K562 (cell line): Measurements from ENCODE around the gene ZBTB49. TPM values are rescaled to one million over a fixed set of nuclear protein-coding genes. Genes with fewer than 3 reads are reported as not detected.

Source experiments
- DMBX1 ChIP-seq: fragments of 250-450 bp; sonication (Bioruptor Pico); IDR thresholded peaks from 2 replicates; pipeline ENCODE4 v1.8.0; 2022; ENCODE audit warnings: inconsistent platforms, mild to moderate bottlenecking, moderate library complexity, borderline replicate concordance
- LEF1 ChIP-seq: fragments of 450-650 bp; IDR thresholded peaks from 2 replicates; pipeline ENCODE4 v1.6.1; 2016; ENCODE audit warnings: mild to moderate bottlenecking
- MCM2 ChIP-seq: fragments of 450-650 bp; IDR thresholded peaks from 2 replicates; pipeline ENCODE4 v1.6.1; 2017; ENCODE audit warnings: low read depth, mild to moderate bottlenecking
- MTA2 ChIP-seq: fragments of 450-650 bp; IDR thresholded peaks from 2 replicates; pipeline ENCODE4 v1.6.1; 2016; ENCODE audit warnings: low read depth
- PHB2 ChIP-seq: fragments of 450-650 bp; IDR thresholded peaks from 2 replicates; pipeline ENCODE4 v1.6.1; 2017; ENCODE audit warnings: low read depth
- POLR2AphosphoS5 ChIP-seq: IDR thresholded peaks from 2 replicates; pipeline ENCODE4 v1.6.1; 2011; ENCODE audit warnings: mild to moderate bottlenecking, low read depth, low read length, moderate library complexity; ENCODE audit not compliant: control insufficient read depth, insufficient read depth
- POLR3G ChIP-seq: IDR thresholded peaks from 2 replicates; pipeline ENCODE4 v1.6.1; 2011; ENCODE audit not compliant: insufficient read length, insufficient replicate concordance; ENCODE audit errors: extremely low read depth
- TCF3 ChIP-seq: sonication (generic); formaldehyde crosslinking; IDR thresholded peaks from 2 replicates; pipeline ENCODE4 v1.4.0; 2020; ENCODE audit warnings: mild to moderate bottlenecking, missing genetic modification reagents
- VEZF1 ChIP-seq: fragments of 200-800 bp; sonication (Bioruptor generic); IDR thresholded peaks from 2 replicates; pipeline ENCODE4 v1.6.1; 2017; ENCODE audit warnings: missing genetic modification characterization, missing compliant biosample characterization
- ZNF311 ChIP-seq: fragments of 250-450 bp; sonication (Bioruptor Pico); IDR thresholded peaks from 2 replicates; pipeline ENCODE4 v1.4.0; 2020; ENCODE audit warnings: mild to moderate bottlenecking, moderate library complexity
- ZNF395 ChIP-seq: fragments of 200-800 bp; sonication (Bioruptor generic); IDR thresholded peaks from 2 replicates; pipeline ENCODE4 v1.6.1; 2017; ENCODE audit warnings: missing genetic modification characterization, missing compliant biosample characterization
- polyA plus RNA-seq, 8 experiments: library from polyadenylated mRNA; depleted of rRNA in 4 of 8; stranded (reverse) in 5 of 8; unstranded in 3 of 8; fragments of >200 nt; fragmentation: Nextera tagmentation in 2 of 8; fragmentation: Illumina TruSeq in 1 of 8; extraction: Ambion mirVana in 2 of 8; extraction: Trizol in 1 of 8; gene quantifications; 2 replicates each; pipeline versions ENCODE4 v1.2.1 to v1.2.3, GENCODE V29; 2011 to 2014; ENCODE audit warnings: inconsistent platforms in 1 of 8, missing spikeins in 1 of 8
- total RNA-seq, 7 experiments: library from RNA; depleted of rRNA in 6 of 7; stranded (reverse); fragments of >200 nt in 6 of 7; fragmentation: Illumina TruSeq in 2 of 7; extraction: Trizol in 2 of 7; gene quantifications; 2 replicates each; pipeline versions ENCODE4 v1.2.1 to v1.2.3, GENCODE V29; 2011 to 2021; ENCODE audit warnings: low replicate concordance in 1 of 7
- TF ChIP-seq, protein P1 (sequence below): fragments of 450-650 bp; IDR thresholded peaks from 2 replicates; pipeline ENCODE4 v1.7.1; 2018; ENCODE audit warnings: mild to moderate bottlenecking, low read depth; ENCODE audit not compliant: partially characterized antibody
- TF ChIP-seq, protein P2 (sequence below): fragments of 450-650 bp; IDR thresholded peaks from 2 replicates; pipeline ENCODE4 v1.6.1; 2016; ENCODE audit warnings: missing biosample characterization, missing genetic modification characterization
- TF ChIP-seq, protein P3 (sequence below): sonication (generic); formaldehyde crosslinking; IDR thresholded peaks from 2 replicates; pipeline ENCODE4 v1.8.1; 2023; ENCODE audit warnings: mild to moderate bottlenecking, missing genetic modification reagents
- TF ChIP-seq, protein P4 (sequence below), 3 experiments: fragments of 200-800 bp in 1 of 3; sonication (Bioruptor generic) in 1 of 3; sonication (generic) in 1 of 3; formaldehyde crosslinking in 1 of 3; IDR thresholded peaks; 2 replicates each; pipeline versions ENCODE4 v1.6.1 to v1.8.0; 2016 to 2022; ENCODE audit warnings: mild to moderate bottlenecking in 2 of 3, missing compliant biosample characterization in 2 of 3, missing genetic modification characterization in 2 of 3, missing genetic modification reagents in 1 of 3

ZBTB49 gene
- total and polyA plus RNA-seq, 9 of the 15 experiments (the other 6 are each of a cell fraction or from before 2014, with no cell fraction given): 0.49 to 8.0 (median 4.2) TPM

- TF ChIP-seq, protein P1, sequence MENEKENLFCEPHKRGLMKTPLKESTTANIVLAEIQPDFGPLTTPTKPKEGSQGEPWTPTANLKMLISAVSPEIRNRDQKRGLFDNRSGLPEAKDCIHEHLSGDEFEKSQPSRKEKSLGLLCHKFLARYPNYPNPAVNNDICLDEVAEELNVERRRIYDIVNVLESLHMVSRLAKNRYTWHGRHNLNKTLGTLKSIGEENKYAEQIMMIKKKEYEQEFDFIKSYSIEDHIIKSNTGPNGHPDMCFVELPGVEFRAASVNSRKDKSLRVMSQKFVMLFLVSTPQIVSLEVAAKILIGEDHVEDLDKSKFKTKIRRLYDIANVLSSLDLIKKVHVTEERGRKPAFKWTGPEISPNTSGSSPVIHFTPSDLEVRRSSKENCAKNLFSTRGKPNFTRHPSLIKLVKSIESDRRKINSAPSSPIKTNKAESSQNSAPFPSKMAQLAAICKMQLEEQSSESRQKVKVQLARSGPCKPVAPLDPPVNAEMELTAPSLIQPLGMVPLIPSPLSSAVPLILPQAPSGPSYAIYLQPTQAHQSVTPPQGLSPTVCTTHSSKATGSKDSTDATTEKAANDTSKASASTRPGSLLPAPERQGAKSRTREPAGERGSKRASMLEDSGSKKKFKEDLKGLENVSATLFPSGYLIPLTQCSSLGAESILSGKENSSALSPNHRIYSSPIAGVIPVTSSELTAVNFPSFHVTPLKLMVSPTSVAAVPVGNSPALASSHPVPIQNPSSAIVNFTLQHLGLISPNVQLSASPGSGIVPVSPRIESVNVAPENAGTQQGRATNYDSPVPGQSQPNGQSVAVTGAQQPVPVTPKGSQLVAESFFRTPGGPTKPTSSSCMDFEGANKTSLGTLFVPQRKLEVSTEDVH: no peak
- TF ChIP-seq LEF1 (peak; percentile 46; the same call in 1 of the 2 replicates), MCM2 (no peak), ZNF395 (CRISPR knock-in tag) (peak; percentile 75), DMBX1 (peak; percentile 29; the same call in 1 of the 2 replicates), MTA2 (peak; percentile 72), VEZF1 (CRISPR knock-in tag) (peak; percentile 24; the same call in 1 of the 2 replicates), POLR2AphosphoS5 (peak; percentile 64; the same call in 1 of the 2 replicates), ZNF311 (CRISPR knock-in tag) (peak; percentile 76), PHB2 (peak; percentile 37), TCF3 (CRISPR knock-in tag) (peak; percentile 90), POLR3G (no peak)
- TF ChIP-seq, protein P2, sequence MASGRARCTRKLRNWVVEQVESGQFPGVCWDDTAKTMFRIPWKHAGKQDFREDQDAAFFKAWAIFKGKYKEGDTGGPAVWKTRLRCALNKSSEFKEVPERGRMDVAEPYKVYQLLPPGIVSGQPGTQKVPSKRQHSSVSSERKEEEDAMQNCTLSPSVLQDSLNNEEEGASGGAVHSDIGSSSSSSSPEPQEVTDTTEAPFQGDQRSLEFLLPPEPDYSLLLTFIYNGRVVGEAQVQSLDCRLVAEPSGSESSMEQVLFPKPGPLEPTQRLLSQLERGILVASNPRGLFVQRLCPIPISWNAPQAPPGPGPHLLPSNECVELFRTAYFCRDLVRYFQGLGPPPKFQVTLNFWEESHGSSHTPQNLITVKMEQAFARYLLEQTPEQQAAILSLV (tag): peak; percentile 43; the same call in 1 of the 2 replicates
- TF ChIP-seq, protein P3, sequence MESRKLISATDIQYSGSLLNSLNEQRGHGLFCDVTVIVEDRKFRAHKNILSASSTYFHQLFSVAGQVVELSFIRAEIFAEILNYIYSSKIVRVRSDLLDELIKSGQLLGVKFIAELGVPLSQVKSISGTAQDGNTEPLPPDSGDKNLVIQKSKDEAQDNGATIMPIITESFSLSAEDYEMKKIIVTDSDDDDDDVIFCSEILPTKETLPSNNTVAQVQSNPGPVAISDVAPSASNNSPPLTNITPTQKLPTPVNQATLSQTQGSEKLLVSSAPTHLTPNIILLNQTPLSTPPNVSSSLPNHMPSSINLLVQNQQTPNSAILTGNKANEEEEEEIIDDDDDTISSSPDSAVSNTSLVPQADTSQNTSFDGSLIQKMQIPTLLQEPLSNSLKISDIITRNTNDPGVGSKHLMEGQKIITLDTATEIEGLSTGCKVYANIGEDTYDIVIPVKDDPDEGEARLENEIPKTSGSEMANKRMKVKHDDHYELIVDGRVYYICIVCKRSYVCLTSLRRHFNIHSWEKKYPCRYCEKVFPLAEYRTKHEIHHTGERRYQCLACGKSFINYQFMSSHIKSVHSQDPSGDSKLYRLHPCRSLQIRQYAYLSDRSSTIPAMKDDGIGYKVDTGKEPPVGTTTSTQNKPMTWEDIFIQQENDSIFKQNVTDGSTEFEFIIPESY (CRISPR knock-in tag): peak; percentile 72
- TF ChIP-seq, protein P4, sequence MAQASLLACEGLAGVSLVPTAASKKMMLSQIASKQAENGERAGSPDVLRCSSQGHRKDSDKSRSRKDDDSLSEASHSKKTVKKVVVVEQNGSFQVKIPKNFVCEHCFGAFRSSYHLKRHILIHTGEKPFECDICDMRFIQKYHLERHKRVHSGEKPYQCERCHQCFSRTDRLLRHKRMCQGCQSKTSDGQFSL (CRISPR knock-in tag; IDR thresholded peaks at IDR 0.05): no peak
- TF ChIP-seq, protein P4 (tag; IDR thresholded peaks at IDR 0.05): peak in 1 of 2 experiments; percentile 65; a peak in 1 of 4 replicates
Measured at GRCh38 chr4:4323705-4324534, 33.9 kb downstream of the ZBTB49 start (continued).
